ENCODE data around the gene RBMS1.

- TF ChIP-seq POLR2AphosphoS5 (IDR thresholded peaks at IDR 0.05) (no peak), CTCF (IDR thresholded peaks at IDR 0.05) (no peak)
Measured at GRCh38 chr2:160325418-160325817, 168.2 kb downstream of the RBMS1 start.

All from sigmoid colon (tissue), 4 donors.